GM23338 (cell line): ENCODE measurements around the gene KLK15.

Experiments
- EZH2 ChIP-seq: fragments of 200-600 bp; sonication (generic); IDR thresholded peaks from one replicate; pipeline ENCODE4 v1.8.0; 2017; ENCODE audit warnings: antibody characterized with exemption, mild to moderate bottlenecking, low read depth; ENCODE audit not compliant: unreplicated experiment
- JUNB ChIP-seq: IDR thresholded peaks from one replicate; pipeline ENCODE4 v1.6.1; 2016; ENCODE audit warnings: antibody characterized with exemption; ENCODE audit not compliant: unreplicated experiment
- POLR2AphosphoS5 ChIP-seq: IDR thresholded peaks from 2 replicates; pipeline ENCODE4 v1.6.1; 2016; ENCODE audit warnings: antibody characterized with exemption, low read depth
- STAT1 ChIP-seq: IDR thresholded peaks from one replicate; pipeline ENCODE4 v1.6.1; 2016; ENCODE audit warnings: antibody characterized with exemption; ENCODE audit not compliant: unreplicated experiment
- ZNF114 ChIP-seq: fragments of 250-450 bp; sonication (Bioruptor Pico); IDR thresholded peaks from 2 replicates; pipeline ENCODE4 v1.5.0; 2020; ENCODE audit warnings: mild to moderate bottlenecking, moderate library complexity
- TF ChIP-seq, protein P1 (sequence below), 2 experiments: fragments of 200-600 bp in 1 of 2; sonication (generic) in 1 of 2; conservative IDR thresholded peaks; 2 replicates each; pipeline versions ENCODE4 v1.5.1 to v1.6.1; 2016 to 2017; ENCODE audit warnings: antibody characterized with exemption in 2 of 2, low read depth in 2 of 2, mild to moderate bottlenecking in 2 of 2, moderate library complexity in 1 of 2
- TF ChIP-seq, protein P2 (sequence below): IDR thresholded peaks from one replicate; pipeline ENCODE4 v1.6.1; 2018; ENCODE audit warnings: antibody characterized with exemption; ENCODE audit not compliant: unreplicated experiment

DNA sequence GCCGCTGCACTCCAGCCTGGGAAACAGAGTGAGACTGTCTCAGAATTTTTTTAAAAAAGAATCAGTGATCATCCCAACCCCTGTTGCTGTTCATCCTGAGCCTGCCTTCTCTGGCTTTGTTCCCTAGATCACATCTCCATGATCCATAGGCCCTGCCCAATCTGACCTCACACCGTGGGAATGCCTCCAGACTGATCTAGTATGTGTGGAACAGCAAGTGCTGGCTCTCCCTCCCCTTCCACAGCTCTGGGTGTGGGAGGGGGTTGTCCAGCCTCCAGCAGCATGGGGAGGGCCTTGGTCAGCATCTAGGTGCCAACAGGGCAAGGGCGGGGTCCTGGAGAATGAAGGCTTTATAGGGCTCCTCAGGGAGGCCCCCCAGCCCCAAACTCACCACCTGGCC is 39.7 kb upstream of the KLK15 start, which contains the start of gene KLK2:
- TF ChIP-seq, protein P1, sequence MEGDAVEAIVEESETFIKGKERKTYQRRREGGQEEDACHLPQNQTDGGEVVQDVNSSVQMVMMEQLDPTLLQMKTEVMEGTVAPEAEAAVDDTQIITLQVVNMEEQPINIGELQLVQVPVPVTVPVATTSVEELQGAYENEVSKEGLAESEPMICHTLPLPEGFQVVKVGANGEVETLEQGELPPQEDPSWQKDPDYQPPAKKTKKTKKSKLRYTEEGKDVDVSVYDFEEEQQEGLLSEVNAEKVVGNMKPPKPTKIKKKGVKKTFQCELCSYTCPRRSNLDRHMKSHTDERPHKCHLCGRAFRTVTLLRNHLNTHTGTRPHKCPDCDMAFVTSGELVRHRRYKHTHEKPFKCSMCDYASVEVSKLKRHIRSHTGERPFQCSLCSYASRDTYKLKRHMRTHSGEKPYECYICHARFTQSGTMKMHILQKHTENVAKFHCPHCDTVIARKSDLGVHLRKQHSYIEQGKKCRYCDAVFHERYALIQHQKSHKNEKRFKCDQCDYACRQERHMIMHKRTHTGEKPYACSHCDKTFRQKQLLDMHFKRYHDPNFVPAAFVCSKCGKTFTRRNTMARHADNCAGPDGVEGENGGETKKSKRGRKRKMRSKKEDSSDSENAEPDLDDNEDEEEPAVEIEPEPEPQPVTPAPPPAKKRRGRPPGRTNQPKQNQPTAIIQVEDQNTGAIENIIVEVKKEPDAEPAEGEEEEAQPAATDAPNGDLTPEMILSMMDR (conservative IDR thresholded peaks at IDR 0.05; ENCODE audit: low read depth in 2 of 2) = no peak
- TF ChIP-seq, protein P2, sequence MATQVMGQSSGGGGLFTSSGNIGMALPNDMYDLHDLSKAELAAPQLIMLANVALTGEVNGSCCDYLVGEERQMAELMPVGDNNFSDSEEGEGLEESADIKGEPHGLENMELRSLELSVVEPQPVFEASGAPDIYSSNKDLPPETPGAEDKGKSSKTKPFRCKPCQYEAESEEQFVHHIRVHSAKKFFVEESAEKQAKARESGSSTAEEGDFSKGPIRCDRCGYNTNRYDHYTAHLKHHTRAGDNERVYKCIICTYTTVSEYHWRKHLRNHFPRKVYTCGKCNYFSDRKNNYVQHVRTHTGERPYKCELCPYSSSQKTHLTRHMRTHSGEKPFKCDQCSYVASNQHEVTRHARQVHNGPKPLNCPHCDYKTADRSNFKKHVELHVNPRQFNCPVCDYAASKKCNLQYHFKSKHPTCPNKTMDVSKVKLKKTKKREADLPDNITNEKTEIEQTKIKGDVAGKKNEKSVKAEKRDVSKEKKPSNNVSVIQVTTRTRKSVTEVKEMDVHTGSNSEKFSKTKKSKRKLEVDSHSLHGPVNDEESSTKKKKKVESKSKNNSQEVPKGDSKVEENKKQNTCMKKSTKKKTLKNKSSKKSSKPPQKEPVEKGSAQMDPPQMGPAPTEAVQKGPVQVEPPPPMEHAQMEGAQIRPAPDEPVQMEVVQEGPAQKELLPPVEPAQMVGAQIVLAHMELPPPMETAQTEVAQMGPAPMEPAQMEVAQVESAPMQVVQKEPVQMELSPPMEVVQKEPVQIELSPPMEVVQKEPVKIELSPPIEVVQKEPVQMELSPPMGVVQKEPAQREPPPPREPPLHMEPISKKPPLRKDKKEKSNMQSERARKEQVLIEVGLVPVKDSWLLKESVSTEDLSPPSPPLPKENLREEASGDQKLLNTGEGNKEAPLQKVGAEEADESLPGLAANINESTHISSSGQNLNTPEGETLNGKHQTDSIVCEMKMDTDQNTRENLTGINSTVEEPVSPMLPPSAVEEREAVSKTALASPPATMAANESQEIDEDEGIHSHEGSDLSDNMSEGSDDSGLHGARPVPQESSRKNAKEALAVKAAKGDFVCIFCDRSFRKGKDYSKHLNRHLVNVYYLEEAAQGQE = no peak
- TF ChIP-seq EZH2 (no peak), JUNB (no peak), POLR2AphosphoS5 (no peak), ZNF114 (CRISPR knock-in tag) (no peak), STAT1 (no peak)
